Neural cell (in vitro differentiated cells): ENCODE data around the gene TRPM3.

Experiments used
- EZH2 ChIP-seq: fragments of 200-600, 300-800 bp; shearing (Covaris generic), sonication (generic); IDR thresholded peaks from 2 replicates; pipeline ENCODE4 v1.6.1; 2014; ENCODE audit warnings: antibody characterized with exemption, low read length, borderline replicate concordance, mild to moderate bottlenecking; ENCODE audit not compliant: insufficient read depth, poor library complexity, severe bottlenecking
- MXI1 ChIP-seq: fragments of 450-650 bp; conservative IDR thresholded peaks from 2 replicates; pipeline ENCODE4 v1.6.1; 2014; ENCODE audit warnings: antibody characterized with exemption, mild to moderate bottlenecking; ENCODE audit not compliant: poor library complexity, severe bottlenecking
- POLR2AphosphoS5 ChIP-seq: IDR thresholded peaks from 2 replicates; pipeline ENCODE4 v1.6.1; 2012
- TF ChIP-seq, protein P1 (sequence below): fragments of 450-650 bp; IDR thresholded peaks from 2 replicates; pipeline ENCODE4 v1.5.1; 2014; ENCODE audit warnings: antibody characterized with exemption, mild to moderate bottlenecking, moderate library complexity; ENCODE audit not compliant: poor library complexity, severe bottlenecking

DNA sequence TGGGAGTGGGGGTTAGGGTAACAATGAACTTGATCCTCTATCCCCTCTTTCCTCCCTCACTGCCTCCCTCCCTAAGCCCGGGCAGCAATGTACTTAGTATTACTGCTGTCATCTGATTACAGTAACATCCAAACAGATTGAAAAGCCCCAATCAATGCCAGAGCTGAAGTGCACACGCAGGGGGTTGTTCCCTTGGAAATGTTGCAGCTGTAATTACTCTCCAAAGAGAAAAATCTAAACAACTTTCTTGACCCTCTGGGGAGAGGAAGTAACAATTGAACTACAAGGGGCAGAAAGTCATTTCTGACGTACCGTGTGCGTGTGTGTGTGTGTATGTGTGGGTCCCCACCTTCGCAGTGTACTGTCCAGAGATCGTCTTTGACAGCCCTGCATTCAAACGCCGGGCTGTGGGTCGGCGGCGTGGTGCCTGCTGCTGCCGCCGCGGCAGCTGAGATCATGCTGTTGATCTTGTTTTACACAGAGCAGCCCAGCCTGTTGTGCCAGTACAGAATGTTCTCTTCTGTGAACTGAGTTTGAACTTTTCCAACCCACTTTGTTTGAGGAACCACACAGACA lies 640.9 kb downstream of the TRPM3 start:
- TF ChIP-seq EZH2 = no peak
- TF ChIP-seq POLR2AphosphoS5 = no peak
- TF ChIP-seq, protein P1, sequence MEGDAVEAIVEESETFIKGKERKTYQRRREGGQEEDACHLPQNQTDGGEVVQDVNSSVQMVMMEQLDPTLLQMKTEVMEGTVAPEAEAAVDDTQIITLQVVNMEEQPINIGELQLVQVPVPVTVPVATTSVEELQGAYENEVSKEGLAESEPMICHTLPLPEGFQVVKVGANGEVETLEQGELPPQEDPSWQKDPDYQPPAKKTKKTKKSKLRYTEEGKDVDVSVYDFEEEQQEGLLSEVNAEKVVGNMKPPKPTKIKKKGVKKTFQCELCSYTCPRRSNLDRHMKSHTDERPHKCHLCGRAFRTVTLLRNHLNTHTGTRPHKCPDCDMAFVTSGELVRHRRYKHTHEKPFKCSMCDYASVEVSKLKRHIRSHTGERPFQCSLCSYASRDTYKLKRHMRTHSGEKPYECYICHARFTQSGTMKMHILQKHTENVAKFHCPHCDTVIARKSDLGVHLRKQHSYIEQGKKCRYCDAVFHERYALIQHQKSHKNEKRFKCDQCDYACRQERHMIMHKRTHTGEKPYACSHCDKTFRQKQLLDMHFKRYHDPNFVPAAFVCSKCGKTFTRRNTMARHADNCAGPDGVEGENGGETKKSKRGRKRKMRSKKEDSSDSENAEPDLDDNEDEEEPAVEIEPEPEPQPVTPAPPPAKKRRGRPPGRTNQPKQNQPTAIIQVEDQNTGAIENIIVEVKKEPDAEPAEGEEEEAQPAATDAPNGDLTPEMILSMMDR = no peak
- TF ChIP-seq MXI1 = no peak
